HG03097 (cell line): Measurements from ENCODE around the gene G6PC1.
"Not testable (repeated sequence)": the region's sequence is repeated elsewhere in the genome, so short reads cannot be mapped to it uniquely, and the experiment has no call there.

Experiments used
- ATAC-seq: cut with Tn5 transposase; IDR thresholded peaks from one replicate; pipeline ENCODE4 v1.9.1; 2021; ENCODE audit not compliant: unreplicated experiment, low FRiP score

G6PC1 gene

DNA sequence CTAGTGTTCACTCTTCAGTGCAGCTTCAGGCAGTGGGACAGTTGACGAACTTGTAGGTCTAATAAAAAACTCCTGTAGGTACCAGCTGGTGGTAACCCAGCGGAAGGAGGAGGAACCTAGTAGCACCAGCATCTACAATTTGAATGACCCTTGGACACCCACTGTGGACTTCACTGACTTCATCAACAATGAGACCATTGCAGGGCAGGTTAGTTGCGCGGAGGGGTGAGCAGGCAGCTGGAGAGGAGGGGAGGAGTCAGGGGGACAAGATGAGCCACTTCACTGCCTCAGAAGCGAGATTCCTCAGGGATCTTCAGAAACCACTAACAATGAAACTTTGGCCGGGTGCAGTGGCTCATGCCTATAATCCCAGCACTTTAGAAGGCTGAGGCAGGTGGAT lies 27.3 kb upstream of the G6PC1 start:
- no peak for ATAC-seq

DNA sequence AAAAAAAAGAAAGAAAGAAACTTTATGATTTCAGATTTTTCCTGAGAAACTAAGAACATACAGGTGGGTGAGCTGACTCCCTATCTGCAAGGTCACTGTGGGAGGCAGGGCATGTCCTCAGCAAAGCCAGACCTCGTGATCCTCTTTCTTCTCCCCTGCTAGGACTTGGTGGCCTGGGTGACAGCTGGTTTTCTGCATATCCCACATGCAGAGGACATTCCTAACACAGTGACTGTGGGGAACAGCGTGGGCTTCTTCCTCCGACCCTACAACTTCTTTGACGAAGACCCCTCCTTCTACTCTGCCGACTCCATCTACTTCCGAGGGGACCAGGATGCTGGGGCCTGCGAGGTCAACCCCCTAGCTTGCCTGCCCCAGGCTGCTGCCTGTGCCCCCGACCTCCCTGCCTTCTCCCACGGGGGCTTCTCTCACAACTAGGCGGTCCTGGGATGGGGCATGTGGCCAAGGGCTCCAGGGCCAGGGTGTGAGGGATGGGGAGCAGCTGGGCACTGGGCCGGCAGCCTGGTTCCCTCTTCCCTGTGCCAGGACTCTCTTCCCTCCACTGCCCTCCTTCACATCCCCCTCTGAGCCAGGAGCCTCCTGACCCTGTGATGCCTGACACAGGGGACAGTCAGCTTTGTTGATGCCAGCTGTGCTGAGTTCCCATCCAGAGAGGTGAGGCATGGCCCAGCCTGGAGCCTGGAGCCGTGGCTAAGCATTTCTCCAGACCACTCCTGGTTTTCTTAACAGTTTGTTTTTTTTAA lies 26.5 kb upstream of the G6PC1 start:
- not testable (repeated sequence) for ATAC-seq

DNA sequence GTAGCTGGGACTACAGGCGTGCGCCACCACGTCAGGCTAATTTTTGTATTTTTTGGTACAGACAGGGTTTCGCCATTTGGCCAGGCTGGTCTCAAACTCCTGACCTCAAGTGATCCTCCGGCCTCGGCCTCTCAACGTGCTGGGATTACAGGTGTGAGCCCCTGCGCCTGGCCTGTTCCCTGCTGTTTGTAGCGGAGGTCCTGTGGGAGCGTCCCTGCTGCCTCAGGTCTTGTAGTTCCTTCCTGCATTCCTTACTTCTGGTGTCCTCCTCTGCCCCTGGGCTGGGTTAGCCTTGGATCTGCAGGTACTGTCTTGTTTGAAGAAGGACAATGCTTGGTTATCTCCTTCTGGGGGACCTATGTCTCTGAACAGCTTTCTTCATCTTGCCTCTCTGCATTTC lies 23.6 kb upstream of the G6PC1 start:
- ATAC-seq, result no peak

DNA sequence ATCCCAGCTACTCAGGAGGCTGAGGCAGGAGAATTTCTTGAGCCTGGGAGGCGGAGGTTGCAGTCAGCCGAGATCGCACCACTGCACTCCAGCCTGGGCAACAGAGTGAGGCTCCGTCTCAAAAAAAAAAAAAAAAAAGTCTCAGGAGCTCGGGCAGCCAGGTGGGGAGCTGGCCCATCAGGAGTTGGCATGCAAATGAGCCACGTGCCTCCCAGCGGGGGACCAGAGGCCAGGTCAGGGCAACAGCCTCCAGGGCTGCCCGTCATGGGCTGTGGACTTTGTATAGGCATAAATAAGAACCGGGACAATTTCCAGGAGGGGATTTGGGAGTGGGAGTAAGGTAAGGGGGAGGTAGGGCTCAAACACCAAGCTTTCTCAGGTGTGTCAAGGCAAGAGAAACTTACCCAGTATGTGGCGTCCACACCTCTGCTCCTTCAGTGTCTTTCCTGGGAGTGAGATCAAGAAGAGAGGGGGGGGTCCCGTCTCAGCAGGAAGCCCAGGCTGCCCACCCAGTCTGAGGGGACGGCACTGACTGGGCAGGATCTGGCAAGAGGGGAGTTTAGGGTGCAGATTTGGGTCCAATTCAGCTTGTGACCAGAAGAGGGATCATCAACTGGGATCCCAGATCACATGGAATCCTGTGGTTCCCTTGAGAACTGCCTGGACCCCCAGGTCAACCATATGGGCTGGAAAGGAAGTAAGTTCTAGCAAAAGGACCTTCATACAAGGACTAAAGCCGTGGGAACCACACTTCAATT lies 22.3 kb upstream of the G6PC1 start:
- no peak for ATAC-seq

DNA sequence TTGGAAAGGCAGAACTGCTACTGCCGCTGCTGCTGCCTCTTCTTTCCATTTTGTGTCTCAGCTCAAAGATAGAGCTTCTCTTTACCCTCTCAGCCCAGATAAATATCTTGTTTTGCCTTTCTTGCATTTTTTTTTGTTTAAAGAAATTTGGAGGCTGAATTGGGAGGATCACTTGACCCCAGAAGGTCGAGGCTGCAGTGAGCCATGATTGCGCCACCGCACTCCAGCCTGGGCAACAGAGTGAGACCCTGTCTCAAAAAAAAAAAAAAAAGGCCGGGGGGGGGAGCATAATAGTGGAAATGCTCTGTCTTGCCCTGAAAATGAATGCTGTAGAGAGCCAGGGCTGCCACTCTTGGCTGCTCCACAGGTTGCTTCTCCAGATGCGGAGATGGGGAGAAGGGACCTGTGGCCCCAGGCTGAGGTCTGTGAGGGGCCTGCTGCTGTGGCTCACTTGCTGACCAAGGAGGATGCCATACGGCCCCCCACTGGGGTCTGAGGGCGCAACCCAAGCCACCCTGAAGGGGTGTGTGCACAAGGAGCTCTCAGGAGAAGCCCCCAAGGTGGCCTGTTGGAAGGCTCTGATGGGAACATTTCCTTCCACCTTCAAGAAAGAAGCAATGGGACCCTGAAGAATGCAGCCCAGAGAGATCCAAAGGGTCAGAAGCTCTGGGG lies 21.5 kb upstream of the G6PC1 start:
- no peak for ATAC-seq

DNA sequence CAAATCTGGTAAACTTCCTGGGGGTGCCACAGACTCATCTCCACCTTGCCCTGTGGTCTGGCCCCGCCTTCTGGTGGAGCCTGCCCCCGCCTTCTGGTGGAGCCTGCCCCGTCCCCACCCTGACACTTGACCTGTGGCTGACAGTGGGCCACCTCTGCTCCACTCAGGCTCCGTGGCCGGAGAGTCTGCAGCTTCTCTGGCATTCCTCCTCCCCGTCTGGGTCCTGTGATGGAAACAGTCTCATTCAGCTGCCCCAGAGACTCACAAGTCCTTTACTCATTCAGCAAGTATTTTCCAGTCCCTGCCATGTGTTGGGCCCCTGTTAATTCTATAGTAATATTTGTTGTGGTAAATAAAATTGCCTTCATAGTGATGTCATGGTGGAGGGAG lies 21.0 kb upstream of the G6PC1 start:
- ATAC-seq, result no peak

DNA sequence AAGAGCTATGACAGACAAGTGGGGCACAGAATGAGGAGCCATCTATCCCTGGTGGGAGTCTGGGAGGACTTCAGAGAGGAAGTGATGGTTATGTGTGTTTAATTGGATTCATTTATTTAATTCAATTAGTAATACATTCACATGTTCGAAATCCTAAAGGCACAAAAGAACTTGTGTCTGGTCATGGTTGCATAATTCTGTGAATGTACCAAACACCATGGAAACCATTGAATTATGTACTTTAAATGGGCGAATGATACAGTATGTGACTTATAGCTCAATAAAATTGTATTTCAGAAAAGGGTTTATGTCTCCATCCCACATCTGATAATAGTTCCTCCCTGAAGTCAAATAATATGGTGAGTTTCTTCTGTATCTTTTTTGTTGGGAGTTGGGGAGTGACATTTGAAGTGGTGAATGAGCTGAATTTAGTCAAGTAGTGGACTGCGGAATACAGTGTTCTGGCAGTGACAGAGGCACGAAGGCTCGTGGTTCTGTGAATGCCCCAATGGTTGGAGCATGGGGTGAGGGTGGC lies 19.8 kb upstream of the G6PC1 start:
- no peak for ATAC-seq

DNA sequence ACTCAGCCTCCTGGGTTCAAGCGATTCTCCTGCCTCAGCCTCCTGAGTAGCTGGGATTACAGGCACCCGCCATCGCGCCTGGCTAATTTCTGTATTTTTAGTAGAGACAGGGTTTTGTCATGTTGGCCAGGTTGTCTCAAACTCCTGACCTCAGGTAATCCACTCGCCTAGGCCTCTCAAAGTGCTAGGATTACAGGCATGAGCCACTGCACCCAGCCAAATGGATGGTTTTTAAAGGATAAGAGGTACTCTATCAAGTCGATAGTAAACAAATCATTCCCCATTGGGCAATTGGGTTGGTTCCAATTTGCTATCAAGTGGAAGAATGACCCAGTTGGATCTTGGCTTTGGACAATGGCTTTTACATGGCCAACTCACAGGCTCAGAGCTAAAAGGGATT lies 18.9 kb upstream of the G6PC1 start:
- not testable (repeated sequence) for ATAC-seq

DNA sequence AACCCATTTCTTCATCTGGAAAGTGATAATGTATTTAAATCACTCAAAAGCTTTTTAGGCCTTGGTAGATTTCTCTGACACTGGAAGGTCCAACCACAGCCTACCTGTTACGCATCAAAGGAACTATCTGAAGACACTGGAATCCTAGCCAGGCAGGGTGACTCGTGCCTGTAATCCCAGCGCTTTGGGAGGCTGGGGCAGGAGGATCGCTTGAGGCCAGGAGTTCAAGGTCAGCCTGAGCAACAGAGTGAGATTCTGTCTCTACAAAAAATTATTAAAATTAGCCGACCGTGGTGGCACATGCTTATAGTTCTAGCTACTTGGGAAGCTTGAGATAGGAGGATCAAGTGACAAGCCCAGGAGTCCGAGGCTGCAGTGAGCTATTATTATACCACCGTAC lies 18.4 kb upstream of the G6PC1 start:
- ATAC-seq, result no peak

DNA sequence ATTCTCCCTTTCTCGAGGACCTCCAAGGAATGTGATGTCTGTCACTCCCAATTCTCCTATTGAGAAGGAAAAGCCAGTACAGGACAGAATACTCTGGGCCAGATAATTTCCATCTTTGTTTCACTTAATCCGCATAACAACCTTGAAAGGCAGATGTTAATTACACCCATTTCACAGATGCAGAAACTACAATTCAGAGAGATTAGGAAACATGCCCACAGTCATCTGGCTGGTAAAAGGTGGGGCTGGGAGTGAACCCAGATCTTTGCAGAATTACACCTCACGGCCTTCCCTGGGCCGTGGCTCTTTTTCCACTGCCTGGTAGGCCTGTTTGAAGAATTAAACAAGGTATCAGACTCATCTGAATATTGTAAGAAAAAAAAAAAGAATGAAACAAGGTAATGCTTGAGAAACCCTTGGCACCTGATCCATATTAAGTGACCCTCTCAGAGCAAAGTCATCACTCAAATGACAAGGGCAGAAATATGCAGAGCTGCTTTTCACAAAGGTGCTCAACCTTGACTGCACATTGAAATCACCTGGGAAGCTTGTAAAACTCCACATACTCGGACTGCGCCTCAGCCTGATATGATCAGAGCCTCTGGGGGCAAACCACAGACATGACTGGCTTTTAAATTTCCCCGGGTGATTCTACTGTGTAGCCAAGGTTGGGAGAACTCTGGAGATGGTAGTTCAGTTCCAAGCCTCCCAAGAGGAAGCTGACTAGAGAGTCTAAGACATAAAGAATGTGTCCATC lies 16.6 kb upstream of the G6PC1 start:
- ATAC-seq, result no peak

DNA sequence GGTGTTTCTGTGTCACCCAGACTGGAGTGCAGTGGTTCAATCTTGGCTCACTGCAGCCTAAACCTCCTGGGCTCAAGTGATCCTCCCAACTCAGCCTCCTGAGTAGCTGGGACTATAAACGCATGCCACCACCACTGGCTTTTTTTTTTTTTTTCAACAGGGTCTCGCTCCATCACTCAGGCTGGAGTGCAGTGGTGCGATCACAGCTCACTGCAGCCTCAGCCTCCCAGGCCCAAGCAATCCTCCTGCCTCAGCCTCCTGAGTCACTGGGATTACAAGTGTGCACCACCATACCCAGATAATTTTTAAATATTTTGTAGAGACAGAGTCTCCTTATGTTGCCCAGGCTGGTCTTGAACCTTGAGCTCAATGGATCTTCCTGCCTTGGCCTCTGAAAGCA lies 14.8 kb upstream of the G6PC1 start:
- ATAC-seq, result not testable (repeated sequence)

DNA sequence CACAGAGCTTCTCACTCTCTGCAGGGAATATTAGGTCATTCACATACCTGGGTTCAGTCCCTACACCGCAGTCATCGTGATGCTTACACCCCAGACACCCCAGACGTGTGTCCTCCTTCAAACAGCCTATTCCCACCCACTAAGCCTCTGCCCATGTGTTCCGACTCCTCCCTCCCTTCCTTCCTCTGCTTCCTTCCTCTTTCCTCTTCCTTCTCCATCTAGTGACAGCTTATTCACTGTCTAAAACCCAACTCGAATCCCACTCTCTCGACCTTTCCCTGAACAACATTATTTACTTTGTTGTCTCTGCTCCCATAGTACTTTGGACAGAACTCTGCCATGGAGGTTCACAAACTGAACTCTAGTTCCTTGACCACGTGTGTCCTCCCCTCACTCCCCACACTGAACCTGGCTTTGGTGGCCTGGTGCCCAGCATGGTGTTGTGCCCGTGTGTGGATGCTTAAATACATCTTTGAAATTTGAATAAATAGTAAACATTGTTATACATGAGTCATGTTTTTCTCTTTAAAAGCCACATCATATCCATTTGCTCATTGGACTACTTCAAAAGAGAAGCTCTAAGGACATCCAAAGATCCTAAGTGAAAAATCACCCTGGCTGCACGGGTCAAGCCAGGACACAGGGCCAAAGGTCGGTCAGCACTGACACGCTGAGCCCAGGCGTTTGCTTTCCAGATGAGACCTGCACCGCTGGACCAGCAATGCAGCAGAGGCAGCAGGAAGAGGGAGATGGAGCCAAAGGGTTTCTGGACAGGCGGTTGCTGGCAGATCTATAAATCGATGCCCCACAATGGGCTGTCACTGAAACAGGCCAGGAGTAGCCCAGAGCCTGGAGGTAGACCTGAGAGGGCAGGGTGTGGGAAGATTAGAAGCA lies 14.1 kb upstream of the G6PC1 start:
- no peak for ATAC-seq

DNA sequence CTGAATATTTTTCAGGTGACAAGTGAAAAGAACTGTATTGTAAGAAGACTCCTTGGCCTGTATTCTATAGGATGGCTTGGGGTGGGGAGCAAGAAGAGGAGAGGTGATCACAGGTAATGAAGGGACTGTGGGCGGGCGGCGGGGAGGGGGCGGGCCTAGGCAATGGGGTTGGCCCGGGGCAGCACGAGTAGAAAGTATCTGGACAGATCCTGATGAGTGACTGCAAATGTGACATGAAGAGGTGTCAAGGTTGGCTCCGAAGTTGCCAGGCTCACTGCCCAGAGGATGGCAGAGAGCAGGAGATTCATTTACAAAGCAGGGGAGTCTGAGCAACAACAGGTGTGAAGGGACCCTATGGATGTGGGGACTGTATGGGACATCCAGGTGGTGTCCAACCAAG lies 10.8 kb upstream of the G6PC1 start:
- ATAC-seq, result no peak

DNA sequence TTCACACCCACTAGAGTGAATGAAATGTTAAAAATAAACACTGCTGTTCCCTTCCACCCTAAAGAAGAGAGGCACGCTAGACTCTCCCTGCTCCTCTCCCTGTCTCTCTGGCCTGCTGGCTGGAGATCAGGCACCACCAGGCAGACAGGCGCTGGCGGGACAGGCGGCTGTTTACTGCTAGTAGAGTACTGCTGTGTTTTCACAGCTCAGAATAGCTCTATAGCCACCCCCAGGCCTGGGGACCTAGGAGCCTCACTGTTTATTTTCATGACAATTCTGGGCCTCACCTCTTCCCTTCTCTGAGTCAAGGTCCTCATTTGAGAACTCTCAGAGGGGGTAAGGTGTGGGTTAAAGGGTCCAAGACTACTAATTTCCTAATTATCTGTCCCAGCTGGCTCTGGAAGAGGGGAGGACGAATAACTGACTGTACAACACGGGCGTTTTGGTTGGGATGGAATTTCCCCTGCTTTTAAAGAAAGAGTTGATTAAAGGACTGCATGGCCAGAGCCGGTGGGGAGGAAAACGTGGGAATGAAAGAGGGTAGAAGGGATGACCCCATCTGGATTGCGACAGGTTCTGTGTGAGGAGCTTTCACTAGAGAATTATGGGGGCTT lies 9.0 kb upstream of the G6PC1 start:
- ATAC-seq, result no peak

DNA sequence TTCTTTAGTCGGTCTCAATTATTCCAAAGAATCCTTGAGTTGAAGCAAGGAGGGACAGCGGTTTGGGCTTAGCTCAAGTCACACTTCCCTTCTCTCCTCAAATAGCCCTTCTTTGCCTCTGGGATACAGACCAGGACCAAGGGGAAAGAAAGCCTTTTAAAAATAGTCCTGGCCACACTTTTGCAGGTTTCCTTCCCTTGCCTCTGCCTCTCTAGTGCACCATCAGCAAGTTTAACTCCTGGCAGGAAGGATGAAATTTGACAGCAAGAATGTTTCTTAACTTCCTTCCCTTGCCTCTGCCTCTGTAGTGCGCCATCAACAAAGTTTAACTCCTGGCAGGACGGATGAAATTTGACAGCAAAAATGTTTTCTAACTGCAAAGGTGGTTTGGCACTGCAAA lies 7.2 kb upstream of the G6PC1 start:
- no peak for ATAC-seq

DNA sequence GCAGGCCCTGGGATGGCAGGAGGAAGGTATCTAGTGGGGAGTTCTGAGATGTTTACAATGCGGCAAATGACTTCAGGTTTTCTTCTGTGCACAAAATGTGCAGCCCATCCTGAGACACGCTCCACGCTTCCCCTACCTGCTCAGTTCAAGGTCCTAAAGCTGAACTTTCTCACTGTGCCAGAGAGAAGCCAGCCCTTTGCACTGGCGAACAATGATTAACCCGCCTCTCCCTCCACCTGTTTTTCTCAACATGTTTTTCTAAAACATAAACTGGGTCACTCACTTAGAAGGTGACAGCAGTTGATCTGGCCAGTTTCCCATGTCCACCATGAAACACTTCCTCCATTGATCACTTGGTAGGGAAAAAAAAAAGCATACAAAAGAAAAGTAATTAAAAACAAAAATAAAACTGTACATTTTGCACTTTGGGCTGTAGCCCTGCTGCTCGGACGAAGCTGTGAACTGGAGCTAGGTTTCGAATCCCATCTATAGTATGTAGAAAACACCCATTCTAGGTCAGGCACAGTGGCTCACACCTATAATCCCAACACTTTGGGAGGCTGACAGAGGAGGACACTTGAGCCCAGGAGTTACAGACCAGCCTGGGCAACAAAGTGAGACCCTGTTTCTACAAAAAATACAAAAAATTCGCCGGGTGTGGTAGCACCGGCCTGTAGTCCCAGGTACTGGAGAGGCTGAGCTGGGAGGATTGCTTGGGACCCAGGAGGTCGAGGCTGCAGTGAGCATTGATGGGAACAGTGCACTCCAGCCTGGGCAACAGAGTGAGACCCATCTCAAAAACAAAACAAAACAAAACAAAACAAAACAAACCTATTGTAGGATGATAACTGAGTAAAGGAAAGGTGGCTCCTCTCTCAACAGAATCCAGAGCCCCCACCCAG lies 6.1 kb upstream of the G6PC1 start:
- ATAC-seq, result no peak

DNA sequence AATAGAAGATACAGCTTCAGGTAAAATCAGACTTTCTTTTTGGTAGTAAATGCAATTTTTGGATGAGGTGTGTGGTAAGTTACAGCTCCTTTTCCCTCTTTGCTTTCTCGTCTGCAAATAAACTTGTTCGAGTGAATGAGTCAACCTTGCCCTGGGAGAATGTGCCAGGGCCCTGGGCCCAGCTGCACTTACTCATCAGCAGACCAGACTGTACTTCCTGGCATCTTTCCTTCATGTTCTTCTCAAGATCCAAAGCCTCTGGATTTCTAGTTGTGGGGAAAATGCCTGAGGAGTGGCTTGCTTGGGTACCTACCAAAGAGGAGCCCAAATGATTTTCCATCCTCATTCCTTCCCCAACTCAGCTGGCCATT lies 5.4 kb upstream of the G6PC1 start:
- no peak for ATAC-seq

DNA sequence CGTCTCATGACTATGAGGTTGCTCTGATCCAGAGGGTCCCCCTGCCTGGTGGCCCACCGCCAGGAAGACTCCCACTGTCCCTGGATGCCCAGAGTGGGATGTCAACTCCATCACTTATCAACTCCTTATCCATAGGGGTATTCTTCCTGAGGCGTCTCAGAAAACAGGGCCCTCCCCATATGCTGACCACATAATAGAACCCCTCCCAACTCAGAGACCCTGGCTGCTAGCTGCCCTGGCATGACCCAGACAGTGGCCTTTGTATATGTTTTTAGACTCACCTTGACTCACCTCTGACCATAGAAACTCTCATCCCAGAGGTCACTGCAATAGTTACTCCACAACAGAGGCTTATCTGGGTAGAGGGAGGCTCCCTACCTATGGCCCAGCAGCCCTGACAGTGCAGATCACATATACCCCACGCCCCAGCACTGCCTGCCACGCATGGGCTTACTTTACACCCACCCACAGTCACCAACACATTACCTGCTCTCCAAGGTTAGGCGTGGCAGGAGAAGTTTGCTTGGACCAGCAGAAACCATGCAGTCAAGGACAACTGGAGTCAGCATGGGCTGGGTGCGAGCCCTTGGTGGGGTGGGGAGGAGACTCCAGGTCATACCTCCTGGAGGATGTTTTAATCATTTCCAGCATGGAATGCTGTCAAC lies 2.3 kb upstream of the G6PC1 start:
- no peak for ATAC-seq
